Fibroblast of villous mesenchyme (primary cell): ENCODE data around the gene IFNL1. TPM values are rescaled to one million over a fixed set of nuclear protein-coding genes. Genes with fewer than 3 reads are reported as not detected.

ENCODE experiments used
- DNase-seq: peaks from one replicate; pipeline ENCODE4 v3.0.0-alpha.2; 2010; ENCODE audit warnings: low read depth
- H3K4me3 ChIP-seq: 2 replicates; pipeline ENCODE4 v1.5.1; 2011; ENCODE audit warnings: low read depth, mild to moderate bottlenecking, low read length
- total RNA-seq: library from RNA; depleted of rRNA; stranded (reverse); fragments of >200 nt; gene quantifications from 2 replicates; pipeline ENCODE4 v1.2.3, GENCODE V29; 2012
- TF ChIP-seq, protein P1 (sequence below): IDR thresholded peaks from 2 replicates; pipeline ENCODE4 v1.5.1; 2012; ENCODE audit warnings: low read depth, mild to moderate bottlenecking, low read length; ENCODE audit not compliant: insufficient read depth

The IFNL1 gene
- total RNA-seq, 1 donor = not detected

- no peak overlapping the region for H3K4me3 ChIP-seq
- DNase-seq = no peak
- TF ChIP-seq, protein P1, sequence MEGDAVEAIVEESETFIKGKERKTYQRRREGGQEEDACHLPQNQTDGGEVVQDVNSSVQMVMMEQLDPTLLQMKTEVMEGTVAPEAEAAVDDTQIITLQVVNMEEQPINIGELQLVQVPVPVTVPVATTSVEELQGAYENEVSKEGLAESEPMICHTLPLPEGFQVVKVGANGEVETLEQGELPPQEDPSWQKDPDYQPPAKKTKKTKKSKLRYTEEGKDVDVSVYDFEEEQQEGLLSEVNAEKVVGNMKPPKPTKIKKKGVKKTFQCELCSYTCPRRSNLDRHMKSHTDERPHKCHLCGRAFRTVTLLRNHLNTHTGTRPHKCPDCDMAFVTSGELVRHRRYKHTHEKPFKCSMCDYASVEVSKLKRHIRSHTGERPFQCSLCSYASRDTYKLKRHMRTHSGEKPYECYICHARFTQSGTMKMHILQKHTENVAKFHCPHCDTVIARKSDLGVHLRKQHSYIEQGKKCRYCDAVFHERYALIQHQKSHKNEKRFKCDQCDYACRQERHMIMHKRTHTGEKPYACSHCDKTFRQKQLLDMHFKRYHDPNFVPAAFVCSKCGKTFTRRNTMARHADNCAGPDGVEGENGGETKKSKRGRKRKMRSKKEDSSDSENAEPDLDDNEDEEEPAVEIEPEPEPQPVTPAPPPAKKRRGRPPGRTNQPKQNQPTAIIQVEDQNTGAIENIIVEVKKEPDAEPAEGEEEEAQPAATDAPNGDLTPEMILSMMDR = no peak
These were observed 22.5 kb downstream of the IFNL1 start for GRCh38 chr19:39318690-39319089.

DNA sequence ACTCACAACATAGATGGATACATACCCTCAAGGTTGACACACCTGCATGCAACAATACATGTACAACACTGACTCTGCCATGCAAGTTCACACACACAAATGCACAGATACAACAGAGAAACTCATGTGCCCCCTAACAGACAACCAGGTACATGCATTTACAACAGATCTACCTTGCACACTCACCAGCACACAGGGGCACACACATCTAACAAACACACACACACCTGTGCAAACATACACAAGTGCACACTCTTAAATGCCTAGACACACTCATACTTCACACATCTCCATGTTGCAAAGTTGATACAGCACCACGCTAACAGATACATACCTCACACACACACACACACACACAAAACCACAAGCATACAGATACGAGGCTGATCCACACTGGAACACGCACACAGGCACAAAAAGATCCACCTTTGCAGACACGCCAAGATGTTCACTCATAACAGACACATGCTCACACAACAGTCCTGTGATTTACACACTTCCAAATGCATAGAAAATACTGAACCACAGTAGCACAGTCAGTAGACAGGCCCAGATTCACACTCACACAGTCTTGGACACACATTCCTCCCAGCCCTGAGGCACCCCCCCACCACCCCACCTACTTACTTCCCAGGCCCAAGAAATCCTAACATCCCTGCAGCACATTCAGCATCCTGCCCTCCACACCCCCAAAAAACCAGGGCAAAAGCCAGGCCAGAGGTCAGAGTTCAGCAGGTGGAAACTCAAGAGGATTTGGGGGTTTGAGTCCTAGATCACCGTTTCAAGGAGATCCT lies 23.1 kb downstream of the IFNL1 start:
- DNase-seq = no peak
- TF ChIP-seq, protein P1 = no peak
- H3K4me3 ChIP-seq = no peak overlapping the region

DNA sequence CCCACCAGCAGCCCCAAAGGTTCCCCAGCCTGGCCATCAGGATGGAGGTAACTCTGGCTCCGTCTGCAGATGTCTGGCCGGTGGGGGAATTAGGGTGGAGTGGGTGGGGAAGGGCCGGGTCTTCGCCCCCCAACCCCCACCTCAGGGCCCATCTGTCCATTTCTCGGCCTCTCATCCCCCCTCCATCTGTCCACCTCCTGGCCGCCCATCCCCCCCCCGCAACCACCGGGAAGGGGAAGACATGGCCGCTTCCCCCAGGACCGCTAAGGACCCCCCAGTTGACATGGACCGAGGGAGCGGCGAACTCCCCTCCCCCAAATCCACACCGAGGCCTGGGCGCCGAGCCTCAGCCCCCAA lies 23.7 kb downstream of the IFNL1 start:
- peak overlapping the region; percentile 48 for H3K4me3 ChIP-seq
- no peak for DNase-seq
- TF ChIP-seq, protein P1 = no peak

- TF ChIP-seq, protein P1 = no peak
- no peak overlapping the region for H3K4me3 ChIP-seq
- DNase-seq = no peak
These were observed 25.1 kb downstream of the IFNL1 start for GRCh38 chr19:39321117-39321831.

- TF ChIP-seq, protein P1 = no peak
- no peak for DNase-seq
- no peak overlapping the region for H3K4me3 ChIP-seq
These were observed 25.6 kb downstream of the IFNL1 start for GRCh38 chr19:39321832-39322176.

DNA sequence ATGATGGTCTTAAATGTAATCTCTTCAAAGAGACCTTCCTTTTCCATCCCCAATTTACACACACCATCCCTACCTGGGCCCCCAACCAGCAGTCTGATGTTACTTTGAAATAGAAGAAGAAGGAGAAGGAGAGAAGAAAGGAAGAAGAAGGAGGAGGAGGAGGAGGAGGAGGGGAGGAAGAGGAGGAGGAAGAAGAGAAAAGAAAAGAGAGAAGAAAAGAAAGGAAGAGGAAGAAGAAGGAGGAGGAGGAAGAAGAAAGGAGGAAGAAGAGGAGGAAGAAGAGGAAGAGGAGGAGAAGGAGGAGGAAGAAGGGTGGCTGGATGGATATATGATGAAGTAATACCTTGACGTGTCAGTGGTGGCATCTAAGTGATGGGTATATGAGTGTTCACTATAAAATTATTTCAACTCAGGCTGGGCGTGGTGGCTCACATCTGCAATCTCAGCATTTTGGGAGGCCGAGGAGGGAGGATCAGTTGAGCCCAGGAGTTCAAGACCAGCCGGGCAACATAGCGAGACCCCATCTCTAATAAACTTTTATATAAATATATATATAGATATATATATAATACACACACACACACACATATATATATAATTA lies 28.1 kb downstream of the IFNL1 start:
- H3K4me3 ChIP-seq = no peak overlapping the region
- no peak for DNase-seq
- TF ChIP-seq, protein P1 = no peak
